GM18526 (cell line): ENCODE results near the gene IL21R.

Source experiments
- POLR2A ChIP-seq: IDR thresholded peaks from 3 replicates; pipeline ENCODE4 v1.6.1; 2011; ENCODE audit not compliant: insufficient read length; ENCODE audit errors: extremely low read depth

Gene IL21R

GRCh38 chr16:27458258-27458657 lies 56.3 kb downstream of the IL21R start:
- no peak for TF ChIP-seq POLR2A

- no peak for TF ChIP-seq POLR2A
Observed at GRCh38 chr16:27458987-27459688, 57.2 kb downstream of the IL21R start.

DNA sequence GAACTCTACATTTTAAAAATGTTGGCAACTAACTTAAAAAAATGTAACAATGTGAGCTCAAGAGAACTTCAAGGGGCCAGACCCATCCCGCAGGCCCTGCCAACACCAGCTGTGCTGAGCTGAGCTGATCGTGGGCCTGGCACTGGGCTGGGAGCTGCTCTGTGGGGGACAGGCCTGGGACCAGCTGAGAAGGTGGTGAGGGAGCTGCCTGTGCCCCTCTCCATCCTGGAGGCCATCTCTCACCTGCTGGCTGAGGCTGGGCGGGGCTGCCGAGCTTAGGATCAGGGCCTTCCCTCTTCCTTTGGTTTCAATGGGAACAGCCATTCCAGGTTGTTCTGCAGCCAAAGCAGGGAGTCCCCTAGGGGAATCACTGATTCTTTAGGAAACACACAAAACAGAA lies 58.2 kb downstream of the IL21R start:
- TF ChIP-seq POLR2A: no peak

DNA sequence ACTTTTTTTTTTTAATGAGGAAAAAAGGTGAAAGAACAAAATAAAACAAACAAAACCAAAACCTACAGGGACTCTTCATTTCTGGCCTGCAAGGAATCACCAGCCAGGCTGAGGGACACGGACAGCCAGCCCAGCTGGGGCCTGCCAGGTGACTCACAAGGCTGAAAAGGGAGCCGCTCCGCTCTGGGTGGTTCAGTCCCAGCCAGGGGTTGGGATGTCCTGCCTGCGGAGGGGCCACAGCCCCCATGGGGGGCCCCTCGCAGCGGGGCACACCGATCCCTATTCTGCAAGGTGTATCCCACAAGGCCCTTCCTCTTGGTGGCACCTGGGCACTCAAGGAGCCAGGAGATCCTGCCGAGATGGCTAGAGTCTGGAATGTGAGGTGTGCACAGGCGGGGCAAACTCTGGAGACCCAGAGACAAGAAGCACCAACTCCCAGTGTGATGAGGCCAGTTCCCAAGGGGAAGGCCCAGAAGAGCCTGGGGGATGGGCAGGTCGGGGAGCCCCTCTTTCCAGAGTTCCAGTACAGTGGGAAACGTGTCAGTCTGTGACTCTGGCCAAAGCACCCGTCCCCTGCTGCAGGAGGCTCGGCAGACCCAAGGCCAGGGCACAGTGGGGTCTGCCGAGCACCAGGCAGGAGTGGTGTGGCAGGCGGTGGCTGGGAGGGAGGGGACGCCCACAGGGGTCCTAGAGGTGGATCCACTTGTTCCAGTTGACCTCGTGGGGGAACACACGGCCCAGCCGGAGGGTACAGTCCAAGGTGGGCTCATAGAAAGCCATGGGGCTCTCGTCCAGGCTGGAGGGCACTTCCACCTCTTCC lies 58.9 kb downstream of the IL21R start:
- no peak for TF ChIP-seq POLR2A

GRCh38 chr16:27461483-27462171 lies 59.7 kb downstream of the IL21R start:
- no peak for TF ChIP-seq POLR2A

GRCh38 chr16:27462200-27462845 lies 60.3 kb downstream of the IL21R start:
- no peak for TF ChIP-seq POLR2A

DNA sequence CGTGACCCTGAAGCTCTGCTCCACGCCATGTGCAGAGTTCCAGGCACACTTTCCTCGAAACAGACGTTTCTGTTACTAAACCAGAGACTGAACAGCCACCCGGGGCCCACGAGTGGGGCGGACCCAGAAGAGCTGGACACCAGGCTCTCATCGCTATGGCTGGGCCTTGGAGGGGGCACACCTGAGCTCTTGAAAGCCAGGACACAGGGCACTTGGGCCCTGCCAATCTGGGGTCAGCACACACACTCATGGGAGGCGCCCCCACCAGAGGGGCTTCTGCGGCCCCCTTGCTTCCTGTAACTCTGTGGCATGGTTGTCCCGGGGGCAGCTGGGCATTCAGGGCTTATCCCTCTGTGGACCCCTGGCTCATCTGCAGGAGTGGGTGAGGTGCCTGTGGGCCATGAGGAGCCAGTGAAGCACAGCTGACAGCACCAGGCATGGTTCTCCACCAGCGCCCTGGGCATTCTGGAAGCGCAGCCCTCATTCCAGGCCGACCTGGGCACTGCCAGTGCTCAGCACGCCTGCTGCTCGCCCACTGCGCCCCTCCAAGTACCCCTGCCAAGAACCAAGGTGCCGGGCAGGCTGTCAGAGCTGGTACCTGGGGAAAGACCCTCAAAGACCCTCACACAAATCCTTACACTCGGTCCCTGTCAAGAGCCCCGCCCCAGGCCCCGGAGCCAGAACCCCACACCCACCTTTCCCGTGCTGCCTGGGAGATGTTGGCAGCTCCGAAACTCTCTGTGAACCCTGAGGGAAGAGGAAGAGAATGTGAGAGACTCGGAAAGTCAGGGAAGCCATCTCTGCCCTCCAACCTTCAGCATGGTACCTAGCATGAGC lies 61.1 kb downstream of the IL21R start:
- no peak for TF ChIP-seq POLR2A

DNA sequence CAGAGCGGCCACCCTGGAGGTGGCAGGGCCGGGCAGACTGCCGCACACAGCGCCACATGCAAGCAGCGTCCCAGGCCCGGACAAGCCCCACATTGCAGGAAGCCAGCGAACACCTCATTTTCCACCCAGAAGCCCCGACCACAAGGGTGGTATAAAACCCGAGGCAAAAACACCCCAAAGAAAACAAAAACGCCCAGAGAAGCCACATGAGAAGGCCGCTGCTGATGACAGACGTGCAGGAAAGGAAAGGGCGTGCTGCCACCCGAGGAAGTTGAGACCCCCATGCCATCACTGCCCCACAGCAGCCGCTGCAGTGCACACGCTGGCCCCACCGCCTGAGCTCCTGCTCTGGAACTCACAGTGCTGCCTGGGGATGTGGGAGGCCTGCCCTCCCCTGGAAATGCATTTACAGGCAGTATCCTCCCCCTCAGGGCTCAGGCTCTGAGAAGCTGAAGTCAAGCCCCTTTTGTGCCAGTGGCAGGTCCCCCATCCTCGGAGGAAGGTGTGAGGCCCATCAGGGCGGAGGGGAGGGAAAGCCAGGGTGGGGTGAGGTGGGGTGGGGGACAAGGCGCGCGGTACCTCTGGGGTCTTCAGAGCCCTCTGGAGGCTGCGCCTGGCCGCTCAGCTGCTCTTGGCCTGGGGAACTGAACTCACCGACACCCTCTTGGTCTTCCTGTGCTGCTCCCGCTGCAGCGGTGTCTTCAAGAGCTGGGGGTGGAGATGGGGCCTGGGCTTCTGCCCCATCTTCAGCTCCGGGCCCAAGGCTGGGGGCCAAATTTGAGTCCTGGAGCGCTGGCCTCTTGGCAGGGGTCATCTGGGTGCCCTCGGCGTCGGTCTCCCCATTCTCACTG lies 62.0 kb downstream of the IL21R start:
- TF ChIP-seq POLR2A: no peak

GRCh38 chr16:27464626-27465482 lies 62.9 kb downstream of the IL21R start:
- no peak for TF ChIP-seq POLR2A

GRCh38 chr16:27465483-27465879 lies 63.5 kb downstream of the IL21R start:
- TF ChIP-seq POLR2A: no peak

- TF ChIP-seq POLR2A: no peak
Observed at GRCh38 chr16:27468941-27469531, 67.1 kb downstream of the IL21R start.
